ENCODE data around the gene LRRC75A. TPM values are rescaled to one million over a fixed set of nuclear protein-coding genes. Genes with fewer than 3 reads are reported as not detected.

The LRRC75A gene
- total and polyA plus RNA-seq, 2 of the 13 experiments (the other 11 are each of a cell fraction or from before 2014, with no cell fraction given), result 0.03 TPM; not detected in 1

DNA sequence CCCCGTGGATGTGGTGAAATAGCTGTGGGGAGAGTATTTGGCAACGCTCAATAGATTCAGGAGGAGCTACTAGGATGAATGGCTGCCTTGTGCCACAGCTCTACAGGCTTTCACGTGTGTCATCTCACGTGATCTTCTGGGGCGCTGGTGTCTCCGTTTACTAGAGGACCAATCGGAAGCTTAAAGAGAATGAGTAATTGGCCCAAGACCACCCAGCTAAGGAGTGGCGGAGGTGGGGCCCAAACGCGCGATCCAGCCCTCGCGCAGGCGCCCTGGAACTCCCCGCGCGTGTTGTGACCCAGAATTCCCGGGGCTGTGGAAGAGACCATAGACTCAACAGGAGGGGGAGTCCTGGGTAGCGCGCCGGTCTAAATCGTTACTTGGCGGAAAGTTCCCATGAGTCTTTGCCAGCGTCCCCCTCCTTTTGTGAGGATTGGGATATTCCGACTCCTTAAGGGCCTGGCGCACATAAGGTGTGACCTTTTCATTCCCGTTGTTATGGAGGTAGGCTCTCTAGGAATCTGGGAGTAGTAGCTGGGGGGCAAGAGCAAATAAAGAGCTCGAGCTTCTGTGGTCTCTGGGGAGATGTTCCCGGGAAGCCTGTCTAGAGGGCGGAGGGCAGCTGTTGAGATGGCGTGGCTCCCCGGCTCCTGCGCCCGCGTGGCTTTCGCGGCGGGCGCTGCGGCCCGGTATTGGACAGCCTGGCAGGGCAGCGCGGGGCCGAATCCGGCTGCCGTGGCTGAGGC, 53.3 kb downstream of the LRRC75A start (continued):
- TF ChIP-seq, protein P1, sequence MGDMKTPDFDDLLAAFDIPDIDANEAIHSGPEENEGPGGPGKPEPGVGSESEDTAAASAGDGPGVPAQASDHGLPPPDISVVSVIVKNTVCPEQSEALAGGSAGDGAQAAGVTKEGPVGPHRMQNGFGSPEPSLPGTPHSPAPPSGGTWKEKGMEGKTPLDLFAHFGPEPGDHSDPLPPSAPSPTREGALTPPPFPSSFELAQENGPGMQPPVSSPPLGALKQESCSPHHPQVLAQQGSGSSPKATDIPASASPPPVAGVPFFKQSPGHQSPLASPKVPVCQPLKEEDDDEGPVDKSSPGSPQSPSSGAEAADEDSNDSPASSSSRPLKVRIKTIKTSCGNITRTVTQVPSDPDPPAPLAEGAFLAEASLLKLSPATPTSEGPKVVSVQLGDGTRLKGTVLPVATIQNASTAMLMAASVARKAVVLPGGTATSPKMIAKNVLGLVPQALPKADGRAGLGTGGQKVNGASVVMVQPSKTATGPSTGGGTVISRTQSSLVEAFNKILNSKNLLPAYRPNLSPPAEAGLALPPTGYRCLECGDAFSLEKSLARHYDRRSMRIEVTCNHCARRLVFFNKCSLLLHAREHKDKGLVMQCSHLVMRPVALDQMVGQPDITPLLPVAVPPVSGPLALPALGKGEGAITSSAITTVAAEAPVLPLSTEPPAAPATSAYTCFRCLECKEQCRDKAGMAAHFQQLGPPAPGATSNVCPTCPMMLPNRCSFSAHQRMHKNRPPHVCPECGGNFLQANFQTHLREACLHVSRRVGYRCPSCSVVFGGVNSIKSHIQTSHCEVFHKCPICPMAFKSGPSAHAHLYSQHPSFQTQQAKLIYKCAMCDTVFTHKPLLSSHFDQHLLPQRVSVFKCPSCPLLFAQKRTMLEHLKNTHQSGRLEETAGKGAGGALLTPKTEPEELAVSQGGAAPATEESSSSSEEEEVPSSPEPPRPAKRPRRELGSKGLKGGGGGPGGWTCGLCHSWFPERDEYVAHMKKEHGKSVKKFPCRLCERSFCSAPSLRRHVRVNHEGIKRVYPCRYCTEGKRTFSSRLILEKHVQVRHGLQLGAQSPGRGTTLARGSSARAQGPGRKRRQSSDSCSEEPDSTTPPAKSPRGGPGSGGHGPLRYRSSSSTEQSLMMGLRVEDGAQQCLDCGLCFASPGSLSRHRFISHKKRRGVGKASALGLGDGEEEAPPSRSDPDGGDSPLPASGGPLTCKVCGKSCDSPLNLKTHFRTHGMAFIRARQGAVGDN (CRISPR knock-in tag; IDR thresholded peaks at IDR 0.05), result peak; percentile 89
- no peak for TF ChIP-seq ZEB1 (IDR thresholded peaks at IDR 0.05; ENCODE audit: insufficient replicate concordance, low read depth)
- TF ChIP-seq, protein P2, sequence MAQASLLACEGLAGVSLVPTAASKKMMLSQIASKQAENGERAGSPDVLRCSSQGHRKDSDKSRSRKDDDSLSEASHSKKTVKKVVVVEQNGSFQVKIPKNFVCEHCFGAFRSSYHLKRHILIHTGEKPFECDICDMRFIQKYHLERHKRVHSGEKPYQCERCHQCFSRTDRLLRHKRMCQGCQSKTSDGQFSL (CRISPR knock-in tag; IDR thresholded peaks at IDR 0.05), result no peak
- TF ChIP-seq KLF9 (CRISPR knock-in tag; IDR thresholded peaks at IDR 0.05; ENCODE audit: low read depth), result peak; percentile 75; the same call in 1 of the 2 replicates
- peak; percentile 47; the same call in 1 of the 2 replicates for TF ChIP-seq ZMYM4 (CRISPR knock-in tag; IDR thresholded peaks at IDR 0.05)
- TF ChIP-seq ZNF326 (CRISPR knock-in tag; IDR thresholded peaks at IDR 0.05; ENCODE audit: borderline replicate concordance), result no peak
- TF ChIP-seq DR1 (CRISPR knock-in tag; IDR thresholded peaks at IDR 0.05), result peak; percentile 99
- TF ChIP-seq CBX5 (CRISPR knock-in tag; IDR thresholded peaks at IDR 0.05; ENCODE audit: borderline replicate concordance), result no peak; the same call in 1 of the 2 replicates
- TF ChIP-seq, protein P3, sequence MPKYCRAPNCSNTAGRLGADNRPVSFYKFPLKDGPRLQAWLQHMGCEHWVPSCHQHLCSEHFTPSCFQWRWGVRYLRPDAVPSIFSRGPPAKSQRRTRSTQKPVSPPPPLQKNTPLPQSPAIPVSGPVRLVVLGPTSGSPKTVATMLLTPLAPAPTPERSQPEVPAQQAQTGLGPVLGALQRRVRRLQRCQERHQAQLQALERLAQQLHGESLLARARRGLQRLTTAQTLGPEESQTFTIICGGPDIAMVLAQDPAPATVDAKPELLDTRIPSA (CRISPR knock-in tag; IDR thresholded peaks at IDR 0.05; ENCODE audit: borderline replicate concordance), result no peak
- TF ChIP-seq ESRRA (CRISPR knock-in tag; IDR thresholded peaks at IDR 0.05; ENCODE audit: low read depth), result no peak
- TF ChIP-seq, protein P4, sequence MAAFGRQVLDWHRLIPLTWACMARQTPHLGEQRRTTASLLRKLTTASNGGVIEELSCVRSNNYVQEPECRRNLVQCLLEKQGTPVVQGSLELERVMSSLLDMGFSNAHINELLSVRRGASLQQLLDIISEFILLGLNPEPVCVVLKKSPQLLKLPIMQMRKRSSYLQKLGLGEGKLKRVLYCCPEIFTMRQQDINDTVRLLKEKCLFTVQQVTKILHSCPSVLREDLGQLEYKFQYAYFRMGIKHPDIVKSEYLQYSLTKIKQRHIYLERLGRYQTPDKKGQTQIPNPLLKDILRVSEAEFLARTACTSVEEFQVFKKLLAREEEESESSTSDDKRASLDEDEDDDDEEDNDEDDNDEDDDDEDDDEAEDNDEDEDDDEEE (CRISPR knock-in tag; IDR thresholded peaks at IDR 0.05), result no peak
- no peak; the same call in 1 of the 2 replicates for TF ChIP-seq ZFP1 (CRISPR knock-in tag; IDR thresholded peaks at IDR 0.05)
- TF ChIP-seq ZNF101 (CRISPR knock-in tag; IDR thresholded peaks at IDR 0.05; ENCODE audit: borderline replicate concordance, low read depth), result no peak
- no peak; the same call in 1 of the 2 replicates for TF ChIP-seq ZNF777 (CRISPR knock-in tag; IDR thresholded peaks at IDR 0.05)
- TF ChIP-seq DPF2 (CRISPR knock-in tag; IDR thresholded peaks at IDR 0.05; ENCODE audit: borderline replicate concordance, low read depth), result no peak
- TF ChIP-seq, protein P5, sequence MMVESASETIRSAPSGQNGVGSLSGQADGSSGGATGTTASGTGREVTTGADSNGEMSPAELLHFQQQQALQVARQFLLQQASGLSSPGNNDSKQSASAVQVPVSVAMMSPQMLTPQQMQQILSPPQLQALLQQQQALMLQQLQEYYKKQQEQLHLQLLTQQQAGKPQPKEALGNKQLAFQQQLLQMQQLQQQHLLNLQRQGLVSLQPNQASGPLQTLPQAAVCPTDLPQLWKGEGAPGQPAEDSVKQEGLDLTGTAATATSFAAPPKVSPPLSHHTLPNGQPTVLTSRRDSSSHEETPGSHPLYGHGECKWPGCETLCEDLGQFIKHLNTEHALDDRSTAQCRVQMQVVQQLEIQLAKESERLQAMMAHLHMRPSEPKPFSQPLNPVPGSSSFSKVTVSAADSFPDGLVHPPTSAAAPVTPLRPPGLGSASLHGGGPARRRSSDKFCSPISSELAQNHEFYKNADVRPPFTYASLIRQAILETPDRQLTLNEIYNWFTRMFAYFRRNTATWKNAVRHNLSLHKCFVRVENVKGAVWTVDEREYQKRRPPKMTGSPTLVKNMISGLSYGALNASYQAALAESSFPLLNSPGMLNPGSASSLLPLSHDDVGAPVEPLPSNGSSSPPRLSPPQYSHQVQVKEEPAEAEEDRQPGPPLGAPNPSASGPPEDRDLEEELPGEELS (CRISPR knock-in tag; IDR thresholded peaks at IDR 0.05), result no peak
